GM19467 (cell line): ENCODE results near the gene MAGEL2.

Experiments used
- ATAC-seq: cut with Tn5 transposase; IDR thresholded peaks from one replicate; pipeline ENCODE4 v1.9.1; 2021; ENCODE audit warnings: mild to moderate bottlenecking, moderate library complexity; ENCODE audit not compliant: unreplicated experiment

The MAGEL2 gene

GRCh38 chr15:23647421-23648370, at the start of gene MAGEL2:
Gene MAGEL2 (minus strand): TSS chr15:23647867. CDS start chr15:23647742, 125 bp downstream.
- ATAC-seq = no peak

- ATAC-seq = no peak
These were observed 47.6 kb upstream of the MAGEL2 start for GRCh38 chr15:23695282-23695681.

GRCh38 chr15:23694592-23694991, 46.9 kb upstream of the MAGEL2 start:
- no peak for ATAC-seq

GRCh38 chr15:23690450-23690852, 42.8 kb upstream of the MAGEL2 start:
- ATAC-seq = no peak

- no peak for ATAC-seq
These were observed 42.3 kb upstream of the MAGEL2 start for GRCh38 chr15:23690015-23690414.

- no peak for ATAC-seq
These were observed 39.4 kb upstream of the MAGEL2 start, which contains the start of gene NDN for GRCh38 chr15:23687143-23687470. Gene NDN (minus strand): TSS chr15:23687305. CDS start chr15:23687217, 88 bp downstream.

- ATAC-seq = no peak
These were observed 38.9 kb upstream of the MAGEL2 start for GRCh38 chr15:23686466-23687142.

GRCh38 chr15:23671481-23671880, 23.8 kb upstream of the MAGEL2 start:
- no peak for ATAC-seq

- ATAC-seq = no peak
These were observed 23.3 kb upstream of the MAGEL2 start for GRCh38 chr15:23670970-23671369.

GRCh38 chr15:23663232-23663631, 15.6 kb upstream of the MAGEL2 start:
- no peak for ATAC-seq

- ATAC-seq = no peak
These were observed 1.4 kb upstream of the MAGEL2 start for GRCh38 chr15:23648920-23649515.

GRCh38 chr15:23647001-23647295, 719 bp downstream of the MAGEL2 start:
- no peak for ATAC-seq

- ATAC-seq = no peak
These were observed 1.3 kb downstream of the MAGEL2 start for GRCh38 chr15:23646165-23647000.

GRCh38 chr15:23645371-23646164, 2.1 kb downstream of the MAGEL2 start:
- no peak for ATAC-seq

- ATAC-seq = no peak
These were observed 2.8 kb downstream of the MAGEL2 start for GRCh38 chr15:23644829-23645228.

GRCh38 chr15:23642413-23643044, 5.1 kb downstream of the MAGEL2 start:
- ATAC-seq = no peak

- ATAC-seq = no peak
These were observed 13.5 kb downstream of the MAGEL2 start for GRCh38 chr15:23634181-23634580.

GRCh38 chr15:23629234-23629805, 18.3 kb downstream of the MAGEL2 start:
- ATAC-seq = no peak

GRCh38 chr15:23628612-23629233, 18.9 kb downstream of the MAGEL2 start:
- ATAC-seq = no peak
